ENCODE results near the gene PFKFB3. TPM values are rescaled to one million over a fixed set of nuclear protein-coding genes. Genes with fewer than 3 reads are reported as not detected.

The PFKFB3 gene
- total and polyA plus RNA-seq, 2 of the 13 experiments (the other 11 are each of a cell fraction or from before 2014, with no cell fraction given): 1.2 to 13.3 TPM

GRCh38 chr10:6154566-6154965 lies 48.2 kb upstream of the PFKFB3 start:
- in situ Hi-C loops (cut with HindIII; ENCODE audit: extremely low pct_ligation_motif_present, low pct_unique_long_range_greater_than_20kb): no loop called here
- POLR2A ChIA-PET: no interaction called here

More at GRCh38 chr10:6154566-6154965, 48.2 kb upstream of the PFKFB3 start:
- no peak for TF ChIP-seq POGZ (CRISPR knock-in tag; IDR thresholded peaks at IDR 0.05)
- no peak for TF ChIP-seq ZNF598 (CRISPR knock-in tag; IDR thresholded peaks at IDR 0.05; ENCODE audit: borderline replicate concordance)
- TF ChIP-seq SAFB2 (CRISPR knock-in tag; IDR thresholded peaks at IDR 0.05; ENCODE audit: borderline replicate concordance, low read depth): no peak
- TF ChIP-seq BHLHE40 (IDR thresholded peaks at IDR 0.05; ENCODE audit: low read length): no peak
- no peak for TF ChIP-seq BCL6 (CRISPR knock-in tag; IDR thresholded peaks at IDR 0.05)
- TF ChIP-seq MNT (IDR thresholded peaks at IDR 0.05): no peak
- no peak for TF ChIP-seq CREM (IDR thresholded peaks at IDR 0.05)
- no peak for TF ChIP-seq CREM (CRISPR knock-in tag; IDR thresholded peaks at IDR 0.05)
- TF ChIP-seq RBM39 (IDR thresholded peaks at IDR 0.05; ENCODE audit: low read depth, low read length, poor library complexity, severe bottlenecking): no peak
- no peak for TF ChIP-seq LRRFIP1 (CRISPR knock-in tag; conservative IDR thresholded peaks at IDR 0.05)
- TF ChIP-seq ZBTB34 (CRISPR knock-in tag; IDR thresholded peaks at IDR 0.05): no peak
- no peak for TF ChIP-seq ATF7 (IDR thresholded peaks at IDR 0.05)
- TF ChIP-seq ATF7 (CRISPR knock-in tag; IDR thresholded peaks at IDR 0.05): no peak
- TF ChIP-seq PITX1 (CRISPR knock-in tag; IDR thresholded peaks at IDR 0.05): no peak
- no peak for TF ChIP-seq HHEX (CRISPR knock-in tag; IDR thresholded peaks at IDR 0.05)
- TF ChIP-seq ZNF747 (CRISPR knock-in tag; IDR thresholded peaks at IDR 0.05; ENCODE audit: borderline replicate concordance): no peak
- TF ChIP-seq KDM2A (CRISPR knock-in tag; IDR thresholded peaks at IDR 0.05; ENCODE audit: borderline replicate concordance, low read depth): no peak
- no peak overlapping the region for H2AFZ ChIP-seq (ENCODE audit: low read length)
- ATAC-seq: no peak
- H4K20me1 ChIP-seq (ENCODE audit: insufficient read depth, low read length): no peaks in the 10 kb centered on the region
- WGBS (ENCODE audit: low lambda C conversion rate): 71% methylated on average over 12 of the region's 14 CpGs
- H3K79me2 ChIP-seq (ENCODE audit: insufficient read depth, low read length): no peaks in the 10 kb centered on the region
- no peaks in the 10 kb centered on the region for H3K27me3 ChIP-seq (ENCODE audit: control insufficient read depth in 1 of 2, insufficient read depth in 2 of 2, low read length in 2 of 2)
- peaks cover 5% of the 10 kb centered on the region; the same call in 1 of the 2 replicates for H3K4me1 ChIP-seq (ENCODE audit: insufficient read depth, low read length)
- H3K9me3 ChIP-seq (ENCODE audit: low read length): no peaks in the 10 kb centered on the region
- FAIRE-seq: no peak
- no peaks in the 10 kb centered on the region for H3K36me3 ChIP-seq (replicated peaks in 1 of 2; ENCODE audit: control insufficient read depth in 1 of 2, insufficient read depth in 2 of 2, low read length in 2 of 2)
- intact Hi-C loops (cut with micrococcal nuclease; ENCODE audit: unreplicated experiment): no loop called here
- BruUV-seq (replicated peaks): no TSS peak
- H3K27ac ChIP-seq (ENCODE audit: extremely low read length, insufficient read depth, low read length): no peak overlapping the region
- H3K4me2 ChIP-seq (ENCODE audit: low read depth, low read length): no peak overlapping the region
- H3K9ac ChIP-seq (ENCODE audit: insufficient read depth, low read depth, low read length): no peak overlapping the region
- DNase-seq (ENCODE audit: low spot score): no peak
- H3K4me3 ChIP-seq (replicated peaks in 1 of 3; ENCODE audit: insufficient read depth in 1 of 3, low read depth in 2 of 3, low read length in 3 of 3): no peak overlapping the region
- CTCF ChIA-PET (ENCODE audit: low intra/inter-chr PET ratio, low total read pairs): no interaction called here
